Caco-2 (cell line): Measurements from ENCODE around the gene SIGMAR1. TPM values are rescaled to one million over a fixed set of nuclear protein-coding genes. Genes with fewer than 3 reads are reported as not detected.

ENCODE experiments used
- BruUV-seq: library from RNA; stranded (reverse); fragments of 400-500 nt; replicated peaks from 2 replicates; lab custom pipeline; 2021; lab: Mats Ljungman, UMichigan
- CTCF ChIA-PET: fragments of 300-600 bp; sonication (Branson Sonifier 250); formaldehyde crosslinking; loops from one replicate; lab custom pipeline; 2022; ENCODE audit warnings: antibody characterized with exemption; lab: Charles Lee
- POLR2A ChIA-PET: fragments of 300-600 bp; sonication (Branson Sonifier 250); formaldehyde crosslinking; loops from one replicate; lab custom pipeline; 2022; ENCODE audit warnings: antibody characterized with exemption; lab: Charles Lee
- DNase-seq, 2 experiments: peaks; one replicate each; pipeline versions ENCODE4 v3.0.0 to v3.0.0-alpha.2; 2020 to 2022
- H3K27me3 ChIP-seq: replicated peaks from 2 replicates; pipeline ENCODE4 v1.6.0; 2011; ENCODE audit warnings: low read length; ENCODE audit not compliant: control insufficient read depth, insufficient read depth
- H3K36me3 ChIP-seq: 2 replicates; pipeline ENCODE4 v1.5.1; 2011; ENCODE audit warnings: low read length; ENCODE audit not compliant: control insufficient read depth, insufficient read depth
- H3K4me1 ChIP-seq: fragments of 250-450 bp; sonication (Bioruptor Pico); 2 replicates; pipeline ENCODE4 v1.5.1; 2020; ENCODE audit warnings: mild to moderate bottlenecking
- H3K4me3 ChIP-seq: 2 replicates; pipeline ENCODE4 v1.5.1; 2011; ENCODE audit warnings: low read depth, mild to moderate bottlenecking, control low read depth, low read length
- H3K9me3 ChIP-seq: fragments of 250-450 bp; sonication (Bioruptor Pico); 2 replicates; pipeline ENCODE4 v1.5.1; 2020; ENCODE audit warnings: mild to moderate bottlenecking, moderate library complexity
- H3K27ac Mint-ChIP-seq: one replicate; pipeline ENCODE4 v1.8.0; 2022; ENCODE audit warnings: mixed read lengths; ENCODE audit not compliant: unreplicated experiment
- H3K27me3 Mint-ChIP-seq: one replicate; pipeline ENCODE4 v1.8.0; 2022; ENCODE audit warnings: mixed read lengths; ENCODE audit not compliant: insufficient read depth, unreplicated experiment
- H3K36me3 Mint-ChIP-seq: one replicate; pipeline ENCODE4 v1.8.0; 2022; ENCODE audit warnings: mild to moderate bottlenecking, mixed read lengths; ENCODE audit not compliant: insufficient read depth, unreplicated experiment
- H3K4me1 Mint-ChIP-seq: one replicate; pipeline ENCODE4 v1.8.0; 2022; ENCODE audit warnings: low read depth, mixed read lengths; ENCODE audit not compliant: unreplicated experiment
- H3K4me3 Mint-ChIP-seq: one replicate; pipeline ENCODE4 v1.8.0; 2022; ENCODE audit warnings: mild to moderate bottlenecking, moderate library complexity, mixed read lengths; ENCODE audit not compliant: unreplicated experiment
- H3K9me3 Mint-ChIP-seq: one replicate; pipeline ENCODE4 v1.8.0; 2022; ENCODE audit warnings: mixed read lengths; ENCODE audit not compliant: unreplicated experiment
- intact Hi-C: fragments of 100-400 bp; cut with micrococcal nuclease; formaldehyde crosslinking; loops from one replicate; pipeline ENCODE4 v1.10.0; 2022; ENCODE audit not compliant: unreplicated experiment
- total RNA-seq: library from RNA; stranded (reverse); gene quantifications from 2 replicates; pipeline ENCODE4 v1.2.3, GENCODE V29; 2022
- TF ChIP-seq, protein P1 (sequence below), 2 experiments: fragments of 200-600 bp in 1 of 2; IDR thresholded peaks; 1 replicate in 1 of 2; 2 replicates in 1 of 2; pipeline versions ENCODE4 v1.5.1 to v1.8.0; 2011 to 2022; ENCODE audit warnings: antibody characterized with exemption in 1 of 2, control low read depth in 1 of 2, inconsistent platforms in 1 of 2, low read depth in 1 of 2, low read length in 1 of 2, mild to moderate bottlenecking in 1 of 2, moderate library complexity in 1 of 2; ENCODE audit not compliant: insufficient read depth in 1 of 2, severe bottlenecking in 1 of 2, unreplicated experiment in 1 of 2

The SIGMAR1 gene
- total RNA-seq, 1 experiment from 2014 or later = 102 TPM

DNA sequence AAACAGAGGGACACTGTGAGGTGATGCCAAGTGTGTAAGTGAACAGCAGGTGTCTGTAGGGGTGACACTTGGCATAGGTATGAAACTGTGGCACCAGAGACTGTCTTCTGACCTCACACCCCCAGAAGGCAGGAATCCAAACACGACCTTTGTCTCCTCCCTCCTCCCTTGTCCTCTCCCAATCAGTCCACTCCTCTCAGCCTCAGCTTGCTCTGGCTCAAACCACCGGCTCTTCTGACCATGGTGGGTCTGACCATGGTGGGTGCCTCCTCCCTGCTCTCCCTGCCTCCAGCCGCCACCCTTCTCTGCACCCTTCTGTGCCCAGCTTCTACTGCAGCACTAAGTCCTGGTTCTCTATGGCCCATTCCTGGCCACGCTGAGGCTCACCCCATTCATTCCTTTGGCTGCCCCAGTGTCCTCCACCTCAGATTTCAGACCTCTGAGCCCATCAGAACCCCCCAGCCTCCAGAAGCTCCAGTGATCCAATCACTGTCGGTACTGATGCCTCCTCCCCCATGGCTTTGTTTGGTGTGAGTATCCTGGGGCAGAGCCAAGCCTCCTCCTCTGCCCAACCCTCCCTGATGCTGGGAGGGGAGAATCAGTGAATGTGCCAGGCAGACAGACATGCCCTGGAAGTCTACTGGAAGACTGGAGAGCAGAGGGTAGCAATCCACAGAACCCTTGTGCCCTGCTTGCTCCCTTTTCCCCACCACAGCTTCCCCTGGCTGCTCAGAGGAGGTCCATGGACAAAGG, 7.0 kb downstream of the SIGMAR1 start:
- Mint-ChIP-seq H3K4me3 (peak overlapping the region; percentile 4), H3K27ac (no peak overlapping the region), H3K9me3 (no peaks in the 10 kb centered on the region), H3K36me3 (peaks cover 4% of the 10 kb centered on the region), H3K4me1 (peaks cover 18% of the 10 kb centered on the region), H3K27me3 (peaks cover 4% of the 10 kb centered on the region)
- no peak overlapping the region for H3K4me3 ChIP-seq
- no peaks in the 10 kb centered on the region for H3K27me3 ChIP-seq
- TF ChIP-seq, protein P1, sequence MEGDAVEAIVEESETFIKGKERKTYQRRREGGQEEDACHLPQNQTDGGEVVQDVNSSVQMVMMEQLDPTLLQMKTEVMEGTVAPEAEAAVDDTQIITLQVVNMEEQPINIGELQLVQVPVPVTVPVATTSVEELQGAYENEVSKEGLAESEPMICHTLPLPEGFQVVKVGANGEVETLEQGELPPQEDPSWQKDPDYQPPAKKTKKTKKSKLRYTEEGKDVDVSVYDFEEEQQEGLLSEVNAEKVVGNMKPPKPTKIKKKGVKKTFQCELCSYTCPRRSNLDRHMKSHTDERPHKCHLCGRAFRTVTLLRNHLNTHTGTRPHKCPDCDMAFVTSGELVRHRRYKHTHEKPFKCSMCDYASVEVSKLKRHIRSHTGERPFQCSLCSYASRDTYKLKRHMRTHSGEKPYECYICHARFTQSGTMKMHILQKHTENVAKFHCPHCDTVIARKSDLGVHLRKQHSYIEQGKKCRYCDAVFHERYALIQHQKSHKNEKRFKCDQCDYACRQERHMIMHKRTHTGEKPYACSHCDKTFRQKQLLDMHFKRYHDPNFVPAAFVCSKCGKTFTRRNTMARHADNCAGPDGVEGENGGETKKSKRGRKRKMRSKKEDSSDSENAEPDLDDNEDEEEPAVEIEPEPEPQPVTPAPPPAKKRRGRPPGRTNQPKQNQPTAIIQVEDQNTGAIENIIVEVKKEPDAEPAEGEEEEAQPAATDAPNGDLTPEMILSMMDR (IDR thresholded peaks at IDR 0.05; ENCODE audit: insufficient read depth in 1 of 2, low read depth in 1 of 2, low read length in 1 of 2, severe bottlenecking in 1 of 2, unreplicated experiment in 1 of 2) = no peak
- ChIA-PET CTCF (no interaction called here), POLR2A (no interaction called here)
- no TSS peak for BruUV-seq
- intact Hi-C loops = no loop called here
- DNase-seq = no peak
- peaks cover 16% of the 10 kb centered on the region for H3K4me1 ChIP-seq
- H3K9me3 ChIP-seq = no peaks in the 10 kb centered on the region
- H3K36me3 ChIP-seq = no peaks in the 10 kb centered on the region

DNA sequence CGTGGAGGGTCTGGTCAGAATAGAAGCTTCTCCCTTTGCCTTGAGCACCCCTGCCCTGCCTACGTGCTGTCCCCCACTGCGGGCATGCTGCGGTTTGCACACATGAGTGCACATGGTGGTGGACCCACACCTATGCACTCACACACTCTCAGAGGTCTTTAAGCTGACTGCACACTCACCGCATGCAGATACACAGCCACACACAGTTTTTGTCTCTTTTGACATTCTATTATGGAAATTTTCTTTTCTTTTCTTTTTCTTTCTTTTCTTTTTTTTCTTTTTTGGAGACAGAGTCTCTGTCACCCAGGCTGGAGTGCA, 8.1 kb downstream of the SIGMAR1 start:
- Mint-ChIP-seq H3K36me3 (peaks cover 4% of the 10 kb centered on the region), H3K27me3 (peaks cover 4% of the 10 kb centered on the region), H3K27ac (no peak overlapping the region), H3K4me1 (peaks cover 18% of the 10 kb centered on the region), H3K9me3 (no peaks in the 10 kb centered on the region), H3K4me3 (peak overlapping the region; percentile 78)
- no peak for DNase-seq
- intact Hi-C loops = no loop called here
- ChIA-PET POLR2A (no interaction called here), CTCF (interaction anchor here (0.5 to 1.2 kb wide), 4 partner anchors 9 to 292 kb away, joined by 3 to 6 read pairs (median 4); partner anchors contain the start of genes DCTN3 and SIGMAR1)
- Histone ChIP-seq H3K4me3 (peak overlapping the region; percentile 46), H3K36me3 (no peaks in the 10 kb centered on the region), H3K4me1 (peaks cover 16% of the 10 kb centered on the region), H3K27me3 (no peaks in the 10 kb centered on the region), H3K9me3 (no peaks in the 10 kb centered on the region)
- TF ChIP-seq, protein P1 (IDR thresholded peaks at IDR 0.05; ENCODE audit: insufficient read depth in 1 of 2, low read depth in 1 of 2, low read length in 1 of 2, severe bottlenecking in 1 of 2, unreplicated experiment in 1 of 2) = no peak
- BruUV-seq = no TSS peak

DNA sequence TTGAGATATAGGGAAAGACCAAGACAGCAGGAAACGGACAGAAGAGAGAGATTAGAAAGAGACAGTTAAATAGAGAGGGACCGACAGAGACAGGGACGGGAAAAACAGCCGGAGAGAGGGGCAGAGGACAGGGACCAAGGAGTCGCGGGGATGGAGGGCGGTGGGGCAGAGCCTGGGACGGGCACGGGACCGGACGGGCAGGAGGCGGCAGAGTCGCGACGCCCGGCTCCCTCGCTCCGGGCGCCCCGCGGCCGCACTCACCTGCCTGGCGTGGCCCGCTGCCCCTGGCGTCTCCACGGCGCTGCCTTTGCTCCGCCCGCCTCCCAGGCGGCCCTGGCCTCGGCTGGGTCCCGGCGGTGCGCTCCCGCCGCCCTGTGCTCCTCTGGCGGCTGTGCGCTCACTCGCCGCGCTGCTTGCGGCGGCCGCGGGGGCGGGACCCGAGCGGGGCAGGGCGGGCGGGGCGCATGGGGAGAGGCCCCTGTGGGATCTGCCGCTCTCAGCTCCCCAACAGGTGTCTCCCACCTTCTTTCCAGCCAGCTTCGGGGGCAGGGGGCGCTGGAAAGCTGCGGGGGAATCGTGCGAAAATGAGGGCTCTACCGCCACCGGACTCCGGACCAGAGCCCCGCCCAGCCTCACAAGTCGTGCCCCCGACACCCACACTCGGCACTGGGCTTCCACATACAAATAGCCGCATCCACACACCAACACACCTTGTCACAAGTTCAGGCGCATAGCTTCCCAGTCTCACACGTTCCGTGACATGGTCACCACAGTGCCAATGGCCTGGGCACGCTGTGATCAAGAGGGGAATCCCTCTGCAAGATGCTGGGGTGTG, 8.7 kb downstream of the SIGMAR1 start, which contains the start of gene ARID3C:
TSS of gene ARID3C (minus strand) at position 411 of the 835 bp plus-strand sequence. CDS start 1,052 bp downstream, outside the sequence.
- POLR2A ChIA-PET = no interaction called here

More for the DNA sequence above, 8.7 kb downstream of the SIGMAR1 start, which contains the start of gene ARID3C:
- H3K4me3 ChIP-seq = peak within 1 kb of the TSS; percentile 46
- no peaks in the 10 kb centered on the region for H3K36me3 ChIP-seq
- Mint-ChIP-seq H3K27ac (no peak within 1 kb of the TSS), H3K27me3 (peaks cover 4% of the 10 kb centered on the region), H3K9me3 (no peaks in the 10 kb centered on the region), H3K36me3 (peaks cover 4% of the 10 kb centered on the region), H3K4me1 (peaks cover 18% of the 10 kb centered on the region), H3K4me3 (peak within 1 kb of the TSS; percentile 78)
- no TSS peak for BruUV-seq
- CTCF ChIA-PET = interaction anchor here (0.6 to 1.2 kb wide), 4 partner anchors 9 to 17 kb away, joined by 3 to 6 read pairs (median 4); partner anchors contain the start of genes DCTN3, GALT and SIGMAR1
- TF ChIP-seq, protein P1 (IDR thresholded peaks at IDR 0.05; ENCODE audit: insufficient read depth in 1 of 2, low read depth in 1 of 2, low read length in 1 of 2, severe bottlenecking in 1 of 2, unreplicated experiment in 1 of 2) = peak; percentile 14 to 17
- H3K27me3 ChIP-seq = no peaks in the 10 kb centered on the region
- no peaks in the 10 kb centered on the region for H3K9me3 ChIP-seq
- intact Hi-C loops = no loop called here
- peaks cover 16% of the 10 kb centered on the region for H3K4me1 ChIP-seq
- DNase-seq = peak in 1 of 2 experiments; percentile 73
